ENCODE data around the gene STAG3.
A peak's percentile ranks its signal among the peaks of the same experiment; 100 is the strongest.
"Not testable (repeated sequence)": the region's sequence is repeated elsewhere in the genome, so short reads cannot be mapped to it uniquely, and the experiment has no call there.

The STAG3 gene, protein sequence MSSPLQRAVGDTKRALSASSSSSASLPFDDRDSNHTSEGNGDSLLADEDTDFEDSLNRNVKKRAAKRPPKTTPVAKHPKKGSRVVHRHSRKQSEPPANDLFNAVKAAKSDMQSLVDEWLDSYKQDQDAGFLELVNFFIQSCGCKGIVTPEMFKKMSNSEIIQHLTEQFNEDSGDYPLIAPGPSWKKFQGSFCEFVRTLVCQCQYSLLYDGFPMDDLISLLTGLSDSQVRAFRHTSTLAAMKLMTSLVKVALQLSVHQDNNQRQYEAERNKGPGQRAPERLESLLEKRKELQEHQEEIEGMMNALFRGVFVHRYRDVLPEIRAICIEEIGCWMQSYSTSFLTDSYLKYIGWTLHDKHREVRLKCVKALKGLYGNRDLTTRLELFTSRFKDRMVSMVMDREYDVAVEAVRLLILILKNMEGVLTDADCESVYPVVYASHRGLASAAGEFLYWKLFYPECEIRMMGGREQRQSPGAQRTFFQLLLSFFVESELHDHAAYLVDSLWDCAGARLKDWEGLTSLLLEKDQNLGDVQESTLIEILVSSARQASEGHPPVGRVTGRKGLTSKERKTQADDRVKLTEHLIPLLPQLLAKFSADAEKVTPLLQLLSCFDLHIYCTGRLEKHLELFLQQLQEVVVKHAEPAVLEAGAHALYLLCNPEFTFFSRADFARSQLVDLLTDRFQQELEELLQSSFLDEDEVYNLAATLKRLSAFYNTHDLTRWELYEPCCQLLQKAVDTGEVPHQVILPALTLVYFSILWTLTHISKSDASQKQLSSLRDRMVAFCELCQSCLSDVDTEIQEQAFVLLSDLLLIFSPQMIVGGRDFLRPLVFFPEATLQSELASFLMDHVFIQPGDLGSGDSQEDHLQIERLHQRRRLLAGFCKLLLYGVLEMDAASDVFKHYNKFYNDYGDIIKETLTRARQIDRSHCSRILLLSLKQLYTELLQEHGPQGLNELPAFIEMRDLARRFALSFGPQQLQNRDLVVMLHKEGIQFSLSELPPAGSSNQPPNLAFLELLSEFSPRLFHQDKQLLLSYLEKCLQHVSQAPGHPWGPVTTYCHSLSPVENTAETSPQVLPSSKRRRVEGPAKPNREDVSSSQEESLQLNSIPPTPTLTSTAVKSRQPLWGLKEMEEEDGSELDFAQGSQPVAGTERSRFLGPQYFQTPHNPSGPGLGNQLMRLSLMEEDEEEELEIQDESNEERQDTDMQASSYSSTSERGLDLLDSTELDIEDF

DNA sequence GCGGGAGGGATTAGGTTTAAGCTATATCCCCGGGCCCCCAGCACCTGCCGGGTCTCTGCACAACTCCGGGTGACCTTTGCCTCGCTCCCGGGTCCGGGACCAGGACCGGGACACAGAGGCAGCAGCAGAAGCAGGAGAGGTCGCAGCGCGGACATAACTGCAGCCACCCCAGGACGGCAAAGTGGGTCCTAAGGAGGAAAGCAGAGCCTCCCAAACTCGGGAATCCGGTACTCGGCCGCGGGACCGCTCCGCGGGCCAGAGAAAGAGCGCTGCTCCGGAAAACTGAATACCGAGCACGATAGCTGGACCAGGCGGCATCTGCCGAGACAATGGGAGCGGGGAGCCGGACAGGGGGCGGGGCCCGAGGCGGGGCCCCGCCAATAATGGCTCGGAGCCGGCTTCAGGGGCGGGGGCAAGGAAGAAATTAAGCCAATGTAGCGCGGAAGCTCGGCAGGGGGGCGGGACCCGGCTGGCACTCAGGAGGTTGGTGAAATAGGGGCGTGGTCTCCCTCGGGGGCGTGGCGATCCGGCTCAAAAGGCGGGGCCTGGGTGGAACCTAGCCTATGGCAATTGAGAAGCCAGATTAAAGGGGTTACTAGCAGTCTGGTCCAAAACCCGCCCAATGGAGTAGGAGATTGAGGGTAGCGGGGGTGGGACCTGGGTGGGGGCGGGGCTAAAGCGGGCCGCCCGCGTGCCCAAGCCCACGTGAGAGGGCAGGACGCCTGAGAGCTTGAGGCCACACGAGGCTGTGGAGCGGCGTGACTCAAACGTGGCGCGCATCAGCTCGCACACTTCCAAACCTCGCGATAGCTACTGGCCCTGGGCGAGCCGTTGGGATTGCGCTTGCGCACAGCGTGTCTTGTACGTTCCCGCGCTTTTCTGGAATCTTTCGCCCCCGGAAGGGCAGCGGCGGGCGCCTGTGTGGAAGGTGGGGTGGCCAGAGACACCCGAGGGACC, at the start of gene STAG3, which contains the start of gene GPC2:
TSS of gene STAG3 (plus strand) at position 874 of the 957 bp plus-strand sequence. CDS start 2,639 bp downstream, outside the sequence.
TSS of gene GPC2 (minus strand) at position 337 of the 957 bp plus-strand sequence. CDS start at position 155, 182 bp downstream.
- peak in 55 of 56 donors; percentile 49 to 96 (median 87) for DNase-seq

DNA sequence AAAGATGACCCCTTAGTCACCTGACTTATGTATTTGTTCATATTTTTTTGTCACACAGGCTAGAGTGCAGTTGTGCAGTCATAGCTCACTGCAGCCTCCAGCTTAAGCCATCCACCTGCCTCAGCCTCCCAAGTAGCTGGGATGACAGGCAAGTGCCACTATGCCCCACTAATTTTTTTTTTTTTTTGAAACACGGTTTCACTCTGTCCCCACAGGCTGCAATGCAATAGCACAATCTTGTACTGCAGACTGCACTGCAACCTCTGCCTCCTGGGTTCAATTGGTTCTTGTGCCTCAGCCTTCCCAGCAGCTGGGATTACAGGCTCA, 49.1 kb upstream of the STAG3 start:
- DNase-seq = no peak

DNA sequence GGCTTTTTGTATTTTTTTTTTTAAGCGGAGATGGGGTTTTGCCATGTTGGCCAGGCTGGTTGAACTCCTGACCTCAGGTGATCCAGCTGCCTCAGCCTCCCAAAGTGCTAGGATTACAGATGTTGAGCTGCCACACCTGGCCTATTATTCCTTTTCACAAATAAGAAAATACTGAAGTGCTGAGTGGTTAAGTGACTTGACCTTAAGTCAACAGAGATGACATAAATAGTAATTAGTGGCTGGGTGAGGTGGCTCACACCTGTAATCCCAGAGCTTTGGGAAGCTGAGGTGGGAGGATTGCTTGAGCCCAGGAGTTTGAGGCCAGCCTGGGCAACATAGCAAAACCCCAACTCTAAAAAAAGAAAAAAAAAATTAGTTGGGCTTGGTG, 47.5 kb upstream of the STAG3 start:
- not testable (repeated sequence) for DNase-seq

DNA sequence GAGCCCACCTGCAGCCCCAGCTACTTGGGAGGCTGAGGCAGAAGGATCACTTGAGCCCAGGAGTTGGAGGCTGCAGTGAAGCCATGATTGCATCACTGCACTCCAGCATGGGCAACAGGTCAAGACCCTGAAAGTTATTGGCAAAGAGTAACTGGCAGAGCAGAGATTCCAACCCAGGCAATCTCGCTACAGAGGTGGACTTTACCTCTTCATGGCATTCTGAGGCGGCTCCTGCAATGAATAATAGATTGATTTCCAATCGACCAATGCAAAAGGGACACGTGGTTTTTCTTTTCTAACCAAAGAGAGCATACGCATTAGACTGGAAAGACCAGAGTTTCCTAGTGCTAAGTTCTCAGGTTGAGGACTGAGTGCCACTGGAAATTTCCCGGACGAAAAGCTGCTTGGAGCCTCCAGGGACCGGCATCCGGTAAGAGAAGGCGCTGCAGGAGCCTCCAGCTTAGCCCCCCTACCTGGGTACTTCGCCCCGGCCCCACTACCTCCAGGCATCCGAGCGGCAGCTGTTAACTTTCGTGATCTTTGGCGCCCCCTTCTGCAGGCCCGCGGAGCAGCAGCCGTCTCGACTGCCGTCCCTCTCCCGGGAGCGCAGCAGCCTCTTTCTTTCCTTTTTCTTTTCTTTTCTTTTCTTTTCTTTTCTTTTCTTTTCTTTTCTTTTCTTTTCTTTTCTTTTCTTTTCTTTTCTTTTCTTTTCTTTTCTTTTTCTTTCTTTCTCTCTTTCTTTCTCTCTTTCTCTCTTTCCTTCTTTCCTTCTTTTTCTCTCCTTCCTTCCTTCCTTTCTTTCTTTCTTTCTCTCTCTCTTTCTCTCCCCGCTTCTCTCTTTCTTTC, 46.9 kb upstream of the STAG3 start:
- peak in 48 of 56 donors; percentile 9 to 87 (median 48) for DNase-seq

DNA sequence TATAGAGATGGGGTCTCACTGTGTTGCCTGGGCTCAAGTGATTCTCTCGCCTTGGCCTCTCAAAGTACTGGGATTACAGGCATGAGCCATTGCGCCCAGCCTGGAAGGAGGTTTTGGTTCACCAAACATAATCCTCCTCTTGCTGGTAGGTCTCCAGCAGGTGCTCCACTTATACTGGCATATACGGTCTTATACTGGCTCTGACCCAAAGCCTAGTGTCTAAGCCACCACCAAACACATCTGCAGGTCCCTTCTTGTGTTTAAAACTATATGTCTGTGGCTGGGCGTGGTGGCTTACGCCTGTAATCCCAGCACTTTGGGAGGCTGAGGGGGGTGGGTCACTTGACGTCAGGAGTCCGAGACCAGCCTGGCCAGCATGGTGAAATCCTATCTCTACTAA, 45.6 kb upstream of the STAG3 start:
- DNase-seq = no peak

DNA sequence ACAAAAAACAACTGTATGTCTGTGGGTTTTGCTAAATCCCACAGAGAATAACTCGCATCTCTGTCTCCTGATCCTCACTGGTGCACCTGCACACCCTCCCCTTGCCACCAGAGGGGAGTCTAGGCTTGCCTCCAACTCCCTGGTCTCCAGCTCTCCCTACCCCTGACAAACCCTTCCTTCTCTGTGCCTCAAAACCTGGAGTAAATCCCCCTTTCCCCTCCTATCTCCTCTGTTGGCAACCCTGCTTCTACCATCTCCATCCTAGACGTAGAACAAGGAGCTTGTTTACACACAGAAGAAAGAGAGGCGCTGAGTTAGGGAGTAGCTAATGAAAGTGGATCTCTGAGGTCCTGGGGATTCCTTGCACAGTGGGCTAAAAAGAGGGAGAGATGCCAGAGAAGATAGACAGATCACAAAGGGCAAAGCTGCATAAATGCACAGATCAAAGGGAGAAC, 45.0 kb upstream of the STAG3 start:
- peak in 27 of 56 donors; percentile 9 to 66 (median 25) for DNase-seq

DNA sequence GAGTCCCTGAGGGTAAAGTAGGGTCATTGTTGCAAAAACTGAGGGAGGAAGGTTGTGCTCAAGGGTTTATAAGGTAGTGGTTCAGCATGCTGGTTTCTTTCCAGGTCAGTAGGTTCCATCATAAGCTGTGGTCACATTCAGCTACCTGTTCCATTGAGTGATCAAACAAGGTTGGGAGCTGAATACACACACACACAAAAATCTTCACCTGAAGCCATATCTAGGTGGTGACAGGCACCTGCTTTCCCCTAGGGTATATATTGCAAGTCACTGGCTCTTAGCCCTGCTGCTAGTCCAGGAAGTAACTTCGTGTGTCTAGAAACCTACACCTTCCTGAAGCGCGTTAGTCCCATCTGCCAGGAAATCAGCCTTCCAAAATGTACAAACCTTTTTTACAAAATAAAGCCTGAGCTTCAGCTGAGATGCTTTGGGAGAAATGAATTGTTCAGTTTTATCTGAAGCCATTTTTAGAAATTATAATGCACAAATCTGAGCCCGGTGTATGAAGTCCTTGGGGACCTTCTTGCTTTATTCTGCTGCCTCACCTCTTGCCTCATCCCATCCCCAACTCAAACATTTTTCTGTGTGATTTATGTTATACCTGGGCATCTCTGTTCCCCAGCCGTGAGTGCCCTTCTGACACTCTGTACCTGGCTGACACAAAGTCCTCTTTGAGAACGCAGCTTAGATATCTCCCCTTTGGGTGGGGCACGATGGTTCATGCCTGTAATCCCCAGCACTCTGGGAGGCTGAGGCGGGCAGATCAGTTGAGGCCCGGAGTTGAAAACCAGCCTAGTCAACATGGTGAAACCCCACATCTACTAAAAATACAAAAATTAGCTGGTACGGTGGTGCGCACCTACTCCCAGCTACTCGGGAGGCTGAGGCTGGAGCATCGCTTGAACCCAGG, 39.6 kb upstream of the STAG3 start:
- no peak for DNase-seq

DNA sequence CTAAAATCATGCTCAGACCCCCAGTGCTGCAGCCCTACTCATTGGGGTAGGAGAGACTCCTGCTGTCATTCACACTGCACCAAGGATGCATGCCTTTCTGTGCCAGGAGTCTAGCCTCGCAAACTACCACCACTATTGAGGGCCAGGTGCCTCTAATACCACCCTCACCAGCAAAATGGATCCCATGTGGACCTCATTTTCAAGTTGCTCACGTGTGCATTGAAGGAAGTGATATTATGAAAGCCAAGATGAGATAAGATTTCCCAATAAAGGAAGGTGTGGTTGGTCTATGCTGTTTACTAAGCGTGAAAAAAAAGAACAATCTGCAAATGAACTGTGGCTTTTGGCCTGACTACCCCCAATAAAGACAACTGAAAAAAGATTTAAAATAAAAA, 36.2 kb upstream of the STAG3 start:
- no peak for DNase-seq

DNA sequence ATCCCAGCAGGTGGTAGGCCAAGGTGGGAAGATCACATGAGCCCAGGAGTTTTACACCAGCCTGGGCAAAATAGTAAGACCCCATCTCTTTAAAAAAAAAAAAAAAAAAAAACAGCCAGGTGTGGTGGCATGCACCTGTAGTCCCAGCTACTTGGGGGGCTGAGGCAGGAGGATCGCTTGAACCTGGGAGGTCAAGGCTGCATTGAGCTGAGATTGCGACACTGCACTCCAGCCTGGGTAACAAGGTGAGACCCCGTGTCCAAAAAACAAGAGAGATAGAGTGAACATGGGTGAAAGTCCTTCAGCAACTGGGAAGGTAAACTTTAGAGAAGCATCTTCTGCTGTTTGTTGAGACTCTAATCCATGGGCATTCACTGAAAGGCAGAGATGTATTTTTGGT, 35.3 kb upstream of the STAG3 start:
- no peak for DNase-seq

DNA sequence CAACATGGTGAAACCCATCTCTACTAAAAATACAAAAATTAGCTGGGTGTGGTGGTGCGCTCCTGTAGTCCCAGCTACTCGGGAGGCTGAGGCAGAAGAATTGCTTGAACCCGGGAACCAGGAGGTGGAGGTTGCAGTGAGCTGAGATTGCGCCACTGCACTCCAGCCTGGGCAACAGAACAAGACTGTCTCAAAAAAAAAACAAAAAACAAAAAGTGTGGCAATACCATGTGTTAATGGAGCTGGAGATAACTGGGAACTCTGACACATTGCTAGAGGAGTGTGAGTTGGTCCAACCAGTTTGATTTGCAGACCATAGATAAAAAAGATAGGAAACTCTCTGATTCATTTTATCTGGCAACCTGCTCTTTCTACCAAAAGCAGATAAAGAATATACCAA, 31.4 kb upstream of the STAG3 start:
- DNase-seq = not testable (repeated sequence)

DNA sequence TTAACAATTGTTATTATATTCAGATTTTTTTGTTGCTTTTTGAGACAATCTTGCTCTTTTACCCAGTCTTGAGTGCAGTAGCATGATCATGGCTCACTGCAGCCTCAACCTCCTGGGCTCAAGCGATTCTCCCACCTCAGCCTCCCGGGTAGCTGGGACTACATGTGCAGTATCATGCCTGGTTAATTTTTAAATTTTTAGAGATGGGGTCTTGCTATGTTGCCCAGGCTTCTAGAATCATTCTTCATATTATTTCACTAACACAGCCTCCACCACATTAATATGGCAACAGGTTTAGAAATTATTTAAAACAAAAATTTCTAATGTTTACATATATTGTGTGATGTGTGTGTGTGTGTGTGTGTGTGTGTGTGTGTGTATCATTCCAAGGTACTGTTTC, 30.4 kb upstream of the STAG3 start:
- no peak for DNase-seq

DNA sequence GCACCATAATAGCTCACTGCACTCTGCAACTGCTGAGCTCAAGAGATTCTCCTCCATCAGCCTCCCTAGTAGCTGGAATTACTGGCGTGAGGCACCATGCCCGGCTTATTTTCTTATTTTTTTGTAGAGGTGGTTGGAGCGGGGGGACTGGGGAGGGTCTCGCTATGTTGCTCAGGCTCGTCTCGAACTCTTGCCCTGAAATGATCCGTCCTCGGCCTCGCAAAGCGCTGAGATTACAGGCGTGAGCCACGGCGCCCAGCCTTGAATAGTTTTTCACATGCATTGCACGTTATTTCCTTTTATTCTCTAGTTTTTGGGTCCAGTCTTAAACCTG, 29.5 kb upstream of the STAG3 start:
- DNase-seq = no peak

DNA sequence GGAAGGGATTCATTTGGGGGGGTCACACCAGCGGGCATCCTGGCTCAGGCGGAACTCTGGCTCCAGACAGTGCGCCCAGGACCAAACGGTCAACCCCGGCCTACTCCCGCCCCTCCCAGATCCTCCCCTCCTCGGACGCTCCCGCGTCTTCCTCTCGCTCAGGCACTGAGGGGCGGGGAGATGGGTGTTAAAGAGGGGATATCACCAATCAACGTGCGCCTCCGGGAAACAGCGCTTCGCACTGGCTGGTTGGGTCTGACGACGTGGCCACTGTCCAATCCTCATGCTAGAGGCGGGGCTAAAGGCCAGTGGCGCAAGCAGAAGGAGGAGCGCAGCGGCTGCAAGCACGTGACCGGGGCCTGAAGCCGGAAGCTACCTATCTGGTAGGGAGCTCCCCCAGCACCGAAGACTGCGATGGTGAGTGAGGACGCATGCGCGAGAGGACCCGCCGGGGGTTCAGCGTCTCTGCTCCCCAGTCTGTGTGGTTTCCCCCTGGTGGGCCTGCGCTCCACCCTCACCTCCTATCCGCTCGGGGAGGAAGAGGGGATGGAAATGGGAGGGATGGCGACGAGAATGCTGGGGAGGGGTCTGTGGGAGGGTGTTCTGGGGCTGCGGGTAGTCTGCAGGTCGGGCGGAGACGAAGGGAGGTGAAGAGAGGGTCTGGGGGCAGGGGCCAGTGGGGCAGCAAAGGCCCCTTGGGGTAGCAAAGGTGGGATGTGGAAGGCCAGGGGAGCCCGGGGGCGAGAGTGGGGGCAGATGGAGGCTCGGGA, 29.0 kb upstream of the STAG3 start, which contains the start of gene LAMTOR4:
TSS of gene LAMTOR4 (plus strand) at position 360 of the 770 bp plus-strand sequence. CDS start at position 415, 55 bp downstream.
- DNase-seq = peak; percentile 68 to 100 (median 99)

DNA sequence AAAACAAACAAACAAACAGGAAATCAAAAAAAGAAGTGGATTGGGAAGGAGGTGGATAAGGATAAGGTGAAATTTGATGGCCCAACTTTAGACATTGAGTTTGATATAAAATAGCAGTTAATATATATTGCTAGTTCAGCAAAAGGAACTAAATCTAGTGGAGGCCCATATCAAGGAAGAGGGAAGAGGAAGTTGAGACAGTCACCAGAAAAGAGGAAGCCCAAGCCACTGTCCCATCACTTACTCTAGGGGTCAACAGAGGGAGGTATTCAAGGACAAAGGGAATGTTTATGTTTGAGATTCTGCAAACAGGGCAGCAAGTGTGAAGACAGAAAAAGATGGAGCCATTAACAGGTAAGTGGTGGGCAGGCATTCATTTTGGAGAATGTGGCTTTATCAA, 25.3 kb upstream of the STAG3 start:
- DNase-seq = peak in 1 of 56 donors; percentile 15

DNA sequence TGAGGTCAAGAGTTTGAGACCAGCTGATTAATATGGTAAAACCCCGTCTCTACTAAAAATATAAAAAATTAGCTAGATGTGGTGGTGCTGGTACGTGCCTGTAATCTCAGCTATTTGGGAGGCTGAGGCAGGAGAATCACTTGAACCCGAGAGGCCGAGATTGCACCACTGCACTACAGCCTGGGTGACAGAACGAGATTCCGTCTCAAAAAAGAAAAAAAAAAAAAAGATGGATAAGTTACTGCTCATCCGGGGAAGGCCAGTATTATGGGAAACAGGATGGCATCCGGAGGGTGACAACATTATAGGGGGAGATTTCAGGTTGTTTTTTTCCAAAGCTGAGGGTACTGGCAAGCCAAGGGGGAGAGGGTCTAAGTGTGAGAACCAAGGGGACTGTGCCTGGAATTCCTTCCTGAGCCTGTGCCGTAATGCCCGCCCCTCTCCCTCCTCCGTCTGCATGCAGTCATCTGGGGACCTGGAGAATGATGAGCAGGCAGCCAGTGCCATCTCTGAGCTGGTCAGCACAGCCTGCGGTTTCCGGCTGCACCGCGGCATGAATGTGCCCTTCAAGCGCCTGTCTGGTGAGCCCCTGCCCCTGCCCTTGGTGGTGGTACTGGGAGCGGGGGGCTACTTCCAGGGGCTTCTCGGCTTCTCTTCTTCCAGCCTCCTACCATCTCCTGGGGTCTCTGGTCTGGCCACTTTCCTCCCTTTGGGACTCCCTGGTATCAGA, 24.6 kb upstream of the STAG3 start:
- no peak for DNase-seq

DNA sequence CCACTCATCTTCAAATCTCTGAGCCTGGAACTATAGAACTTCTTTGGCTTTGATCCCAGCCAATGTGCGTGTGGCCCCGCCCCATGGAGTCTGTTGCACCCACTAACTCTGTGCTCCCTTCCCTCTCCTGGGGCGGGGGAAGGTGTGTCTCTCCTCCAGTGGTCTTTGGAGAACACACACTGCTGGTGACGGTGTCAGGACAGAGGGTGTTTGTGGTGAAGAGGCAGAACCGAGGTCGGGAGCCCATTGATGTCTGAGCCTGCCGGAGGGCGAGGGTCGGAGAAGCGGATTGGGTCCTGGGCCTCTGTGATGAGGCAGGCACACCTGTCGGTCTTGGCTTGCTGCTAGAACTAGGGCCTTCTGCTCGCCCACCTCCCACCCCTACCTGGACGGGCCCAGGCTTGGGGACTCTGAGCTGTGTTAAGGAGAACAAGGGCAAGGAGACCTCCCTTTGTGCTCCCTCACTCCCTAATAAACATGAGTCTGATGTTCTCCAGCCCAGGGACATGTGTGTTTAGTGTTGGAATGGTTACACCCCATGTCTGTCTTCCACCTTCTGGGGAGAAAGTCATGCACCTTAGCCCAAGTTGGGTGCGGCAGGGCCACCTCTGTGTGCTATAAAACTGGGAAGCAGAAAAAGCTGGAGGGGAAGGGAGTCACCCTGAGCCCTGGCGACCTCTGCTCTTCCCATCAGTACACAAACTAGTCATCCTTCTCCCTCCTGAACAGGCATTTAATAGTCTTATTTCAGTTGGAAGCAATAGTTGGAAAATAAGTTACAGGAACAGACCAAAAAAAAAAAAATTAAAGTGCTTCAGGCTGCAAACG, 23.8 kb upstream of the STAG3 start:
- no peak for DNase-seq

Measured in amygdala (tissue), 56 donors.